ENCODE data around the gene WDR35.

GRCh38 chr2:19868224-19868623 lies 121.7 kb downstream of the WDR35 start:
- TF ChIP-seq, protein P1, sequence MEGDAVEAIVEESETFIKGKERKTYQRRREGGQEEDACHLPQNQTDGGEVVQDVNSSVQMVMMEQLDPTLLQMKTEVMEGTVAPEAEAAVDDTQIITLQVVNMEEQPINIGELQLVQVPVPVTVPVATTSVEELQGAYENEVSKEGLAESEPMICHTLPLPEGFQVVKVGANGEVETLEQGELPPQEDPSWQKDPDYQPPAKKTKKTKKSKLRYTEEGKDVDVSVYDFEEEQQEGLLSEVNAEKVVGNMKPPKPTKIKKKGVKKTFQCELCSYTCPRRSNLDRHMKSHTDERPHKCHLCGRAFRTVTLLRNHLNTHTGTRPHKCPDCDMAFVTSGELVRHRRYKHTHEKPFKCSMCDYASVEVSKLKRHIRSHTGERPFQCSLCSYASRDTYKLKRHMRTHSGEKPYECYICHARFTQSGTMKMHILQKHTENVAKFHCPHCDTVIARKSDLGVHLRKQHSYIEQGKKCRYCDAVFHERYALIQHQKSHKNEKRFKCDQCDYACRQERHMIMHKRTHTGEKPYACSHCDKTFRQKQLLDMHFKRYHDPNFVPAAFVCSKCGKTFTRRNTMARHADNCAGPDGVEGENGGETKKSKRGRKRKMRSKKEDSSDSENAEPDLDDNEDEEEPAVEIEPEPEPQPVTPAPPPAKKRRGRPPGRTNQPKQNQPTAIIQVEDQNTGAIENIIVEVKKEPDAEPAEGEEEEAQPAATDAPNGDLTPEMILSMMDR (conservative IDR thresholded peaks at IDR 0.05; ENCODE audit: low read depth, low read length): no peak
- TF ChIP-seq EZH2 (IDR thresholded peaks at IDR 0.05; ENCODE audit: low read length, unreplicated experiment) (no peak), EZH2phosphoT487 (IDR thresholded peaks at IDR 0.05; ENCODE audit: borderline replicate concordance, low read length) (no peak)
